Smooth muscle cell (in vitro differentiated cells): ENCODE measurements around the gene CREG2. TPM values are rescaled to one million over a fixed set of nuclear protein-coding genes. Genes with fewer than 3 reads are reported as not detected.

Experiments used
- DNase-seq: peaks from one replicate; lab custom pipeline; 2025; ENCODE audit not compliant: unreplicated experiment; lab: John Stamatoyannopoulos, UW
- H2AFZ ChIP-seq: fragments of 200-600 bp; sonication (generic); 2 replicates; pipeline ENCODE4 v1.6.0; 2016; ENCODE audit warnings: antibody characterized with exemption, low read depth, mild to moderate bottlenecking
- H3F3A ChIP-seq: fragments of 200-600 bp; sonication (generic); 2 replicates; pipeline ENCODE4 v1.6.0; 2017; ENCODE audit warnings: antibody characterized with exemption, low read depth
- H3K27ac ChIP-seq: fragments of 200-600 bp; sonication (generic); 2 replicates; pipeline ENCODE4 v1.5.1; 2016; ENCODE audit warnings: low read depth, mild to moderate bottlenecking
- H3K27me3 ChIP-seq: fragments of 200-600 bp; sonication (generic); 2 replicates; pipeline ENCODE4 v1.6.1; 2016; ENCODE audit warnings: low read depth, mild to moderate bottlenecking
- H3K36me3 ChIP-seq: fragments of 200-600 bp; sonication (generic); 2 replicates; pipeline ENCODE4 v1.5.1; 2016; ENCODE audit warnings: low read depth
- H3K4me1 ChIP-seq: fragments of 200-600 bp; sonication (generic); 2 replicates; pipeline ENCODE4 v1.5.1; 2016; ENCODE audit warnings: low read depth
- H3K4me2 ChIP-seq: fragments of 200-600 bp; sonication (generic); 2 replicates; pipeline ENCODE4 v1.6.0; 2016; ENCODE audit warnings: mild to moderate bottlenecking
- H3K4me3 ChIP-seq: fragments of 200-600 bp; sonication (generic); 2 replicates; pipeline ENCODE4 v1.5.1; 2016; ENCODE audit warnings: mild to moderate bottlenecking
- H3K79me2 ChIP-seq: fragments of 200-600 bp; sonication (generic); 2 replicates; pipeline ENCODE4 v1.6.0; 2016; ENCODE audit warnings: low read depth, mild to moderate bottlenecking
- H3K9ac ChIP-seq: fragments of 200-600 bp; sonication (generic); 2 replicates; pipeline ENCODE4 v1.6.0; 2016; ENCODE audit warnings: low read depth
- H3K9me3 ChIP-seq: fragments of 200-600 bp; sonication (generic); replicated peaks from 2 replicates; pipeline ENCODE4 v1.5.1; 2016; ENCODE audit warnings: low read depth
- H4K20me1 ChIP-seq: fragments of 200-600 bp; sonication (generic); 2 replicates; pipeline ENCODE4 v1.6.0; 2016; ENCODE audit warnings: low read depth
- CTCF ChIP-seq: fragments of 200-600 bp; sonication (generic); IDR thresholded peaks from 2 replicates; pipeline ENCODE4 v1.5.1; 2017; ENCODE audit warnings: borderline replicate concordance, mild to moderate bottlenecking, antibody characterized with exemption; ENCODE audit not compliant: insufficient read depth, poor library complexity, severe bottlenecking
- WGBS: methylation state at CpG from one replicate; pipeline ENCODE4 v1.1.7; 2016; ENCODE audit warnings: low lambda C conversion rate; 5-methylcytosine and 5-hydroxymethylcytosine counted together
- microRNA-seq: library from miRNA; unstranded; fragments of <30 nt; microRNA quantifications from one replicate; pipeline ENCODE4, GENCODE V29; 2016; ENCODE audit warnings: borderline number of aligned reads
- polyA plus RNA-seq: library from polyadenylated mRNA; unstranded; fragments of >200 nt; fragmentation: Nextera tagmentation; extraction: Ambion mirVana; gene quantifications from 2 replicates; pipeline ENCODE4 v1.2.1, GENCODE V29; 2016
- small RNA-seq: library from RNA; depleted of rRNA; stranded (forward); fragments of <200 nt; gene quantifications from one replicate; pipeline ENCODE3, GENCODE V24; 2014
- total RNA-seq: library from RNA; depleted of rRNA; stranded (reverse); fragments of >200 nt; gene quantifications from 2 replicates; pipeline ENCODE4 v1.2.3, GENCODE V29; 2014

The CREG2 gene
- total and polyA plus RNA-seq, 2 experiments from 2014 or later: 0.62 to 1.2 TPM

GRCh38 chr2:101295895-101296294 lies 91.4 kb downstream of the CREG2 start:
- no peak overlapping the region for H3K9ac ChIP-seq
- no peak overlapping the region for H3K4me3 ChIP-seq
- H4K20me1 ChIP-seq: peaks cover 99% of the 10 kb centered on the region
- peaks cover 98% of the 10 kb centered on the region for H3K79me2 ChIP-seq
- H3K4me1 ChIP-seq: no peaks in the 10 kb centered on the region
- no peak overlapping the region for H2AFZ ChIP-seq
- 55% methylated on average over 2 of the region's 2 CpGs for WGBS
- H3K4me2 ChIP-seq: peak overlapping the region; percentile 37
- no peak for TF ChIP-seq CTCF
- H3K9me3 ChIP-seq: no peaks in the 10 kb centered on the region
- no peaks in the 10 kb centered on the region for H3K27me3 ChIP-seq
- H3F3A ChIP-seq: no peaks in the 10 kb centered on the region
- peaks cover 7% of the 10 kb centered on the region for H3K36me3 ChIP-seq
- H3K27ac ChIP-seq: peak overlapping the region; percentile 61
- DNase-seq: no peak

Small RNA genes within 50 kb of the gene (microRNA-seq; reads per million reads assigned to microRNA genes)
- gene MIR5696: not detected

Small RNA genes within 50 kb of the gene (small RNA-seq; reads per million reads assigned to genes)
- 0.08 reads per million for gene MIR5696

Other genes with a start within 250 kb of the CREG2 start
- gene TBC1D8, start 236.1 kb downstream of the CREG2 start, total RNA-seq: 4.4 and 15.1 TPM in 2 replicates
- gene TBC1D8, start 236.1 kb downstream of the CREG2 start, polyA plus RNA-seq: 0.89 and 2.1 TPM in 2 replicates
- 53.8 and 65.2 TPM in 2 replicates for gene CNOT11, start 134.6 kb downstream of the CREG2 start, total RNA-seq
- 50.0 and 54.6 TPM in 2 replicates for gene CNOT11, start 134.6 kb downstream of the CREG2 start, polyA plus RNA-seq
- gene RNF149, start 78.8 kb downstream of the CREG2 start, total RNA-seq: 58.3 and 59.2 TPM in 2 replicates
- gene RNF149, start 78.8 kb downstream of the CREG2 start, polyA plus RNA-seq: 42.6 and 63.3 TPM in 2 replicates
- gene RFX8, start 87.6 kb upstream of the CREG2 start, total RNA-seq: 0.67 and 2.3 TPM in 2 replicates
- gene RFX8, start 87.6 kb upstream of the CREG2 start, polyA plus RNA-seq: 3.0 and 3.6 TPM in 2 replicates